ENCODE results near the gene LYSMD4. TPM values are rescaled to one million over a fixed set of nuclear protein-coding genes. Genes with fewer than 3 reads are reported as not detected.
"Not testable (repeated sequence)": the region's sequence is repeated elsewhere in the genome, so short reads cannot be mapped to it uniquely, and the experiment has no call there.

The LYSMD4 gene
- total and polyA plus RNA-seq, 2 of the 8 experiments (the other 6 are each of a cell fraction or from before 2014, with no cell fraction given) = 7.5 to 17.5 TPM

GRCh38 chr15:99752556-99752955 lies 19.3 kb upstream of the LYSMD4 start (continued):
- no peak for TF ChIP-seq CBX5 (IDR thresholded peaks at IDR 0.05; ENCODE audit: low read depth, low read length)
- TF ChIP-seq SAP30 (IDR thresholded peaks at IDR 0.05; ENCODE audit: insufficient read depth, insufficient replicate concordance, low read length) = no peak
- no peak for TF ChIP-seq JUND (IDR thresholded peaks at IDR 0.05; ENCODE audit: low read length)
- no peak for TF ChIP-seq CTBP2 (IDR thresholded peaks at IDR 0.05; ENCODE audit: borderline replicate concordance, insufficient read depth, insufficient read length, low read length)

DNA sequence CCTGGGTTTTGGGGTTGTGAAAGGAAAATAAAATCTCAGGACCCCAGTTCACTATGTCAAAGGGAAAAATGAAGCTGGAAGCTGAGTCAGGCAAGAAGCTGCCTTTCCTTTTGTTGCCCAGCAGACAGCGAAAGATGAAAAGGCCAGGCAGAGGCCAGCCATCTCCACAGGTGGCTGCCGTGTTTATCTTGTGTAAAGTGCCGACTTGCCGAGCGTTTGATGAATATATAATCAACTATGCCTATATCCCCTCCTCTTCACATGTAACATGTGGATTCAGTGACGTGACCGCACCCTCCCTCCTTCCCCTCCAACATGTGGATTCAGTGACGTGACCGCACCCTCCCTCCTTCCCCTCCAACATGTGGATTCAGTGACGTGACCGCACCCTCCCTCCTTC lies 17.1 kb upstream of the LYSMD4 start:
- H3K4me1 ChIP-seq (replicated peaks in 1 of 4; ENCODE audit: control insufficient read depth in 3 of 4, insufficient read depth in 4 of 4, low read length in 3 of 4); H3K14ac ChIP-seq (ENCODE audit: insufficient read length); H4K5ac ChIP-seq (ENCODE audit: insufficient read length, low read depth, low read length); H3K18ac ChIP-seq (ENCODE audit: extremely low read depth, low read length); H3K23me2 ChIP-seq (ENCODE audit: low read depth, low read length); H2BK12ac ChIP-seq (ENCODE audit: low read depth, low read length); H3K27ac ChIP-seq (ENCODE audit: low read depth, low read length); H3K4me2 ChIP-seq (ENCODE audit: insufficient read depth in 1 of 2, low read depth in 2 of 2, low read length in 2 of 2); H4K91ac ChIP-seq (replicated peaks; ENCODE audit: insufficient read length, low read length); H3K9ac ChIP-seq (replicated peaks in 1 of 4; ENCODE audit: extremely low read depth in 1 of 4, low read depth in 3 of 4, low read length in 3 of 4); H4K20me1 ChIP-seq (replicated peaks in 1 of 2; ENCODE audit: control insufficient read depth in 1 of 2, insufficient read depth in 2 of 2, low read length in 2 of 2); POLR2A ChIA-PET (ENCODE audit: partially characterized antibody); H3K4me3 ChIP-seq (ENCODE audit: extremely low read depth in 1 of 4, insufficient read depth in 2 of 4, low read depth in 3 of 4, low read length in 4 of 4); H4K8ac ChIP-seq (ENCODE audit: extremely low read depth, insufficient read depth, low read length); H2BK5ac ChIP-seq (ENCODE audit: low read depth, low read length); H3K36me3 ChIP-seq (ENCODE audit: control insufficient read depth in 2 of 4, insufficient read depth in 4 of 4, low read length in 3 of 4); FAIRE-seq; H3K4ac ChIP-seq (replicated peaks; ENCODE audit: insufficient read length, low read depth, low read length); H2BK15ac ChIP-seq (ENCODE audit: low read length); H2AK5ac ChIP-seq (ENCODE audit: low read depth, low read length); H3K23ac ChIP-seq (ENCODE audit: insufficient read length); H3K9me3 ChIP-seq (ENCODE audit: insufficient read depth in 2 of 2, low read depth in 1 of 2, low read length in 1 of 2); H2AFZ ChIP-seq (ENCODE audit: low read length); DNase-seq (ENCODE audit: low read depth in 1 of 2, low spot score in 2 of 2); H3K79me2 ChIP-seq (ENCODE audit: control insufficient read depth in 1 of 2, insufficient read depth in 2 of 2, low read length in 2 of 2); H2BK20ac ChIP-seq (ENCODE audit: low read length); H3K56ac ChIP-seq (replicated peaks; ENCODE audit: insufficient read length, low read depth, low read length); H2BK120ac ChIP-seq (replicated peaks; ENCODE audit: low read depth, low read length); H3K79me1 ChIP-seq (ENCODE audit: low read depth, low read length): not testable (repeated sequence)
- H3K27me3 ChIP-seq (replicated peaks in 1 of 4; ENCODE audit: control insufficient read depth in 3 of 4, extremely low read depth in 1 of 4, insufficient read depth in 3 of 4, low read length in 3 of 4) = peaks cover 0 to 10% (median 0%) of the 10 kb centered on the region in 4 experiments; a peak in 1 of 7 replicates
- WGBS, 2 experiments (ENCODE audit: extremely low coverage in 1 of 2, insufficient coverage in 1 of 2, insufficient read length in 1 of 2, insufficient replicate concordance in 2 of 2, low coverage in 1 of 2, low lambda C conversion rate in 2 of 2, missing lambda C conversion rate in 1 of 2) = 87% methylated on average over 9 of the region's 11 CpGs; no CpG with 5 or more reads in 1 of the 2 experiments
- CTCF ChIA-PET (ENCODE audit: partially characterized antibody) = interaction anchor here (1.0 kb wide), 1 partner anchor 478 kb away, joined by 4 read pairs; no protein-coding TSS in a partner anchor

All from H1 (cell line).